ENCODE data around the gene ARHGAP26.
A peak's percentile ranks its signal among the peaks of the same experiment; 100 is the strongest.

Gene ARHGAP26

DNA sequence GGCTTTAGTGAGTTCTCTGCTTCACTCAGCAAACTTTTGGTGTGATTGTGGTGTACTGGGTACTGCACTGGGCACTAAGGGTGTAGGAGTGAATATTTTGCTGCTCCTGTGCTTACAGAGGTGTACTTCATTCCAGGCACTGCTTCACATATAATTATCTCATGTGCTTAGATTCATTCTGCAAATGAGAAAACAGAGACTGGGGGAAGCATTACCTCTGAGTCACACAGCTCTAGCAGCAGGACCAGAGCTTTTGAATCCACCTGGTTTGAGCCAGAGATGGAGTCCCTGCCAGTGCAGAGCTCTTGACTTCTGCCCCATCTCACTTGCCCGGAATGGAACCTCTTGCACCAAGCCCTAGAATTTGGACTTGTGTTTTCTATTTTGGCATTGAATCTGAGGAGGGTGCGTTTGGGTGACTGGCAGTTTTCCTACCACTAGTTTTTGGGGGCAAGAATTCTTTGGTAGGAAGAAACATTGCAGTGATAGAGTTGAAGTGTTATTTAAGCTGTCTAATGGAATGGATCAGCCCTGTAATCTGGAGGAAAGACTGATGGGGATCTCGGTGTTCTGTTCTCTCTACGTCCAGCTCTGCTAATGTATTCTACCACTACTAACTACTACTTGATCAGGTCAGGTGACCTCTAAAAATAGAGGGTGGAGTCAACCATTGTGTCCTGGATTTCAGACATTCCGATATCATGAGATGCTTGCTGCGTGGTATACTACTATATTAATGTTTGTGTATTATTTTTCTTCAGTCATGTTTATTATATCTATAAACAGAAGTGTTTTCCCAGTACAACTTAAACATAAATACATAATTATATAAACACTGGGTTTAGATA is 2.5 kb downstream of the ARHGAP26 start:
- intact Hi-C loops (cut with DNase I; ENCODE audit: low total_unique reads): loop anchor here (5.0 kb wide), 1 partner anchor 90 kb away; no protein-coding TSS in a partner anchor
- H3K27ac ChIP-seq: peak overlapping the region; percentile 77 to 84
- H3K4me1 ChIP-seq: peaks cover 0 to 26% (median 16%) of the 10 kb centered on the region in 4 donors

DNA sequence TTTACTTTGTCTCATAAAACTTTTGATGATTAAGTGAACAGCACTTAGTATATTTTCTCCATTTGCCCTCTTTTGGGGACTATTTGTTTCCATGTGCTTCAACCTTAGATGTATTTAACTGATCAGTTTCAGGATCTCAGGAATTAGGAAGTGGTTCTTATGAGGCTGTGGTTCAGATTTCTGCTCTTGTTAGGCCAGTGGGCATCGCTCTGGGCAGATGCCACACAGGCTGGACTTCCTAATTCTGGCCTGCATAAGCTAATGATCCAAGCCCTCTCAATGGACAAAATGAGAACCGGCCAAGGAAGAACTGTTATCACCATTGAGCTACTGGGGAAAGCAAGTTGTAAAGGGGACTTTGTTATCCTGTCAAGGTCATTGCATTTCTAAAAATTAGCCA is 6.9 kb downstream of the ARHGAP26 start:
- Histone ChIP-seq H3K27ac (no peak overlapping the region), H3K4me3 (no peak overlapping the region), H3K36me3 (no peaks in the 10 kb centered on the region), H3K4me1 (peaks cover 0 to 38% (median 15%) of the 10 kb centered on the region in 4 donors), H3K27me3 (no peaks in the 10 kb centered on the region), H3K9me3 (no peaks in the 10 kb centered on the region)
- TF ChIP-seq, protein P1, sequence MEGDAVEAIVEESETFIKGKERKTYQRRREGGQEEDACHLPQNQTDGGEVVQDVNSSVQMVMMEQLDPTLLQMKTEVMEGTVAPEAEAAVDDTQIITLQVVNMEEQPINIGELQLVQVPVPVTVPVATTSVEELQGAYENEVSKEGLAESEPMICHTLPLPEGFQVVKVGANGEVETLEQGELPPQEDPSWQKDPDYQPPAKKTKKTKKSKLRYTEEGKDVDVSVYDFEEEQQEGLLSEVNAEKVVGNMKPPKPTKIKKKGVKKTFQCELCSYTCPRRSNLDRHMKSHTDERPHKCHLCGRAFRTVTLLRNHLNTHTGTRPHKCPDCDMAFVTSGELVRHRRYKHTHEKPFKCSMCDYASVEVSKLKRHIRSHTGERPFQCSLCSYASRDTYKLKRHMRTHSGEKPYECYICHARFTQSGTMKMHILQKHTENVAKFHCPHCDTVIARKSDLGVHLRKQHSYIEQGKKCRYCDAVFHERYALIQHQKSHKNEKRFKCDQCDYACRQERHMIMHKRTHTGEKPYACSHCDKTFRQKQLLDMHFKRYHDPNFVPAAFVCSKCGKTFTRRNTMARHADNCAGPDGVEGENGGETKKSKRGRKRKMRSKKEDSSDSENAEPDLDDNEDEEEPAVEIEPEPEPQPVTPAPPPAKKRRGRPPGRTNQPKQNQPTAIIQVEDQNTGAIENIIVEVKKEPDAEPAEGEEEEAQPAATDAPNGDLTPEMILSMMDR (IDR thresholded peaks at IDR 0.05): no peak
- no peak for DNase-seq
- intact Hi-C loops (cut with DNase I; ENCODE audit: low total_unique reads): no loop called here

More for the DNA sequence above, 2.5 kb downstream of the ARHGAP26 start:
- Histone ChIP-seq H3K9me3 (no peaks in the 10 kb centered on the region), H3K36me3 (no peaks in the 10 kb centered on the region), H3K4me3 (peak overlapping the region; percentile 70 to 71), H3K27me3 (no peaks in the 10 kb centered on the region)
- TF ChIP-seq, protein P1 (IDR thresholded peaks at IDR 0.05): no peak
- DNase-seq: no peak

DNA sequence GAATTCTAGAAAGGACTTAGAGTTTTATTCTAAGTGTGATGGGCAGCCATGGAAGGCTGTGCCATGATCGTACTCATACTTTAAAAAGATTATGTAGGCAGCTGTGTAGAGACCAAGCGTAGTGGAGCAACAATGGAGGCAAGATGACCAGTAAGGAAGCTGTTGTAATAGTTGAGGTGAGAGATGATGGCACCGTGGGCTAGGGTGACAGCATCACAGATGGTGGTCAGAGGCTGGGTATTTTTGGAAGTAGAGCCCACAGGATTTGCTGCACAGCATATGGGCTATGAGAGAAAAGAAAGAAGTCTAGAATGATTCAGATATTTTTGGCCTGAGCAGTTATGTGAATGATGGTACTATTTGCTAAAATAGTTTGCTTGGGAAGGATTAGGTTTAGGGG is 7.7 kb downstream of the ARHGAP26 start:
- H3K27ac ChIP-seq: no peak overlapping the region
- no peaks in the 10 kb centered on the region for H3K27me3 ChIP-seq
- H3K4me1 ChIP-seq: peaks cover 0 to 30% (median 10%) of the 10 kb centered on the region in 4 donors
- TF ChIP-seq, protein P1 (IDR thresholded peaks at IDR 0.05): no peak
- H3K36me3 ChIP-seq: no peaks in the 10 kb centered on the region
- intact Hi-C loops (cut with DNase I; ENCODE audit: low total_unique reads): no loop called here
- no peaks in the 10 kb centered on the region for H3K9me3 ChIP-seq
- no peak overlapping the region for H3K4me3 ChIP-seq
- DNase-seq: no peak

GRCh38 chr5:142779163-142779840 is 9.1 kb downstream of the ARHGAP26 start:
- Histone ChIP-seq H3K27me3 (no peaks in the 10 kb centered on the region), H3K27ac (peak overlapping the region in 1 of 2 donors; percentile 15), H3K9me3 (no peaks in the 10 kb centered on the region), H3K4me1 (peaks cover 0 to 32% (median 16%) of the 10 kb centered on the region in 4 donors), H3K36me3 (no peaks in the 10 kb centered on the region), H3K4me3 (no peak overlapping the region)
- TF ChIP-seq, protein P1 (IDR thresholded peaks at IDR 0.05): no peak
- intact Hi-C loops (cut with DNase I; ENCODE audit: low total_unique reads): no loop called here
- DNase-seq: no peak

DNA sequence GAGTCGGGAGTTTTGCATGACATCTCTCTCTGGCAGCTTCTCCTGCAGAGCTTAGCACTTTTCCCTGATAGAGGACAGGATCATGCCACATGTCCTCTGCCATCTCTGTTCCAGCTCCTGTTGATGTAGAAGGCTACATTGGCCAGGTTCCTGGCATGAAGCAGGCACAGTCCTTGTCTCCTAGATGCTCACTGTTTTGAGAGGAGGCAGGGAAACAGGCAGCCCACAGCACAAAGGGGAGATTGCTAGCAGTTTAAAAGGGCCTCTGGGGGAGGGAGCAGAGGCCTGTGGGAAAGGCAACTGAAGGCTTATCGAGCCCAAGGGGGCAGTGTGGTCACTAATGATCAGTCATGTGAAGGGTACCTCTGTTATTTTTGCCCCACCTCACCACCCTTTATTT is 10.7 kb downstream of the ARHGAP26 start:
- intact Hi-C loops (cut with DNase I; ENCODE audit: low total_unique reads): no loop called here

More for the DNA sequence above, 10.7 kb downstream of the ARHGAP26 start:
- H3K9me3 ChIP-seq: no peaks in the 10 kb centered on the region
- H3K27ac ChIP-seq: no peak overlapping the region
- TF ChIP-seq, protein P1 (IDR thresholded peaks at IDR 0.05): no peak
- H3K4me1 ChIP-seq: peaks cover 0 to 32% (median 17%) of the 10 kb centered on the region in 4 donors
- no peak for DNase-seq
- no peak overlapping the region for H3K4me3 ChIP-seq
- no peaks in the 10 kb centered on the region for H3K36me3 ChIP-seq
- no peaks in the 10 kb centered on the region for H3K27me3 ChIP-seq
